ENCODE results near the gene SLC5A8. TPM values are rescaled to one million over a fixed set of nuclear protein-coding genes. Genes with fewer than 3 reads are reported as not detected.
"Not testable (repeated sequence)": the region's sequence is repeated elsewhere in the genome, so short reads cannot be mapped to it uniquely, and the experiment has no call there.

SLC5A8 gene
- total RNA-seq, 2 donors from 2014 or later, result not detected

GRCh38 chr12:101174541-101174940 is 35.5 kb downstream of the SLC5A8 start:
- intact Hi-C loops (cut with DNase I), result no loop called here
- DNase-seq (ENCODE audit: low spot score), result no peak

- no peak for DNase-seq (ENCODE audit: low spot score)
- intact Hi-C loops (cut with DNase I), result no loop called here
Measured at GRCh38 chr12:101173197-101173749, 36.8 kb downstream of the SLC5A8 start.

- no peak for DNase-seq (ENCODE audit: low spot score)
- intact Hi-C loops (cut with DNase I), result no loop called here
Measured at GRCh38 chr12:101172316-101172715, 37.7 kb downstream of the SLC5A8 start.

- intact Hi-C loops (cut with DNase I), result no loop called here
- DNase-seq (ENCODE audit: low spot score), result no peak
Measured at GRCh38 chr12:101168001-101168400, 42.0 kb downstream of the SLC5A8 start.

- no peak for DNase-seq (ENCODE audit: low spot score)
- intact Hi-C loops (cut with DNase I), result no loop called here
Measured at GRCh38 chr12:101166866-101167265, 43.2 kb downstream of the SLC5A8 start.

GRCh38 chr12:101165319-101165718 is 44.7 kb downstream of the SLC5A8 start:
- intact Hi-C loops (cut with DNase I), result no loop called here

GRCh38 chr12:101145777-101146431 is 64.1 kb downstream of the SLC5A8 start:
- DNase-seq (ENCODE audit: low spot score); intact Hi-C loops (cut with DNase I): not testable (repeated sequence)

More at GRCh38 chr12:101165319-101165718, 44.7 kb downstream of the SLC5A8 start:
- DNase-seq (ENCODE audit: low spot score), result no peak

GRCh38 chr12:101127521-101128219 is 82.4 kb downstream of the SLC5A8 start:
- intact Hi-C loops (cut with DNase I), result no loop called here
- no peak for DNase-seq (ENCODE audit: low spot score)

- DNase-seq (ENCODE audit: low spot score), result no peak
- intact Hi-C loops (cut with DNase I), result no loop called here
Measured at GRCh38 chr12:101117842-101118241, 92.2 kb downstream of the SLC5A8 start.

GRCh38 chr12:101116911-101117310 is 93.1 kb downstream of the SLC5A8 start:
- intact Hi-C loops (cut with DNase I), result no loop called here
- no peak for DNase-seq (ENCODE audit: low spot score)

- intact Hi-C loops (cut with DNase I), result no loop called here
Measured at GRCh38 chr12:101115326-101115725, 94.7 kb downstream of the SLC5A8 start.

GRCh38 chr12:101111441-101111840 is 98.6 kb downstream of the SLC5A8 start:
- intact Hi-C loops (cut with DNase I), result no loop called here
- no peak for DNase-seq (ENCODE audit: low spot score)

More at GRCh38 chr12:101115326-101115725, 94.7 kb downstream of the SLC5A8 start:
- no peak for DNase-seq (ENCODE audit: low spot score)

- intact Hi-C loops (cut with DNase I), result no loop called here
- no peak for DNase-seq (ENCODE audit: low spot score)
Measured at GRCh38 chr12:101110866-101111265, 99.2 kb downstream of the SLC5A8 start.

- DNase-seq (ENCODE audit: low spot score), result no peak
Measured at GRCh38 chr12:101108130-101108529, 101.9 kb downstream of the SLC5A8 start.

GRCh38 chr12:101107032-101107763 is 102.8 kb downstream of the SLC5A8 start:
- intact Hi-C loops (cut with DNase I), result no loop called here

More at GRCh38 chr12:101108130-101108529, 101.9 kb downstream of the SLC5A8 start:
- intact Hi-C loops (cut with DNase I), result no loop called here

More at GRCh38 chr12:101107032-101107763, 102.8 kb downstream of the SLC5A8 start:
- DNase-seq (ENCODE audit: low spot score), result no peak

Other genes starting within 250 kb of the SLC5A8 start
- 10 to 100 TPM; 11.3 to 15.2 TPM for gene UTP20, start 69.9 kb upstream of the SLC5A8 start, total RNA-seq
- gene ARL1, start 197.5 kb upstream of the SLC5A8 start, total RNA-seq, result 100 to 1,000 TPM; 111 to 121 TPM

Data from posterior vena cava (tissue), 2 donors.